H9 (cell line): ENCODE measurements around the gene DNER. TPM values are rescaled to one million over a fixed set of nuclear protein-coding genes. Genes with fewer than 3 reads are reported as not detected.

Experiments
- DNase-seq: peaks from one replicate; pipeline ENCODE4 v3.0.0-alpha.2; 2017
- H2AFZ ChIP-seq: one replicate; pipeline ENCODE4 v1.6.1; 2013; ENCODE audit warnings: mild to moderate bottlenecking, low read length, control low read depth, moderate library complexity
- H2AK5ac ChIP-seq: 2 replicates; pipeline ENCODE4 v1.6.1; 2013; ENCODE audit warnings: low read length, control low read depth, mixed read lengths; ENCODE audit not compliant: insufficient read length
- H2BK120ac ChIP-seq: one replicate; pipeline ENCODE4 v1.6.1; 2013; ENCODE audit warnings: low read depth, mild to moderate bottlenecking, low read length, control low read depth, inconsistent platforms; ENCODE audit not compliant: poor library complexity, severe bottlenecking
- H2BK12ac ChIP-seq: 2 replicates; pipeline ENCODE4 v1.6.1; 2013; ENCODE audit warnings: low read length, control low read depth, mixed read lengths, low read depth; ENCODE audit not compliant: insufficient read length
- H2BK15ac ChIP-seq: 2 replicates; pipeline ENCODE4 v1.6.1; 2013; ENCODE audit warnings: low read depth, low read length, control low read depth
- H2BK20ac ChIP-seq: one replicate; pipeline ENCODE4 v1.6.1; 2013; ENCODE audit warnings: low read depth, mild to moderate bottlenecking, low read length, control low read depth, inconsistent platforms; ENCODE audit not compliant: poor library complexity, severe bottlenecking
- H2BK5ac ChIP-seq: 2 replicates; pipeline ENCODE4 v1.6.1; 2013; ENCODE audit warnings: low read length, control low read depth, mixed read lengths; ENCODE audit not compliant: insufficient read length
- H3K14ac ChIP-seq: 2 replicates; pipeline ENCODE4 v1.6.1; 2013; ENCODE audit warnings: low read length, control low read depth; ENCODE audit not compliant: insufficient read depth
- H3K18ac ChIP-seq: 2 replicates; pipeline ENCODE4 v1.6.1; 2013; ENCODE audit warnings: low read depth, mild to moderate bottlenecking, mixed read lengths, low read length, control low read depth; ENCODE audit not compliant: insufficient read length
- H3K23ac ChIP-seq: 2 replicates; pipeline ENCODE4 v1.6.1; 2013; ENCODE audit warnings: low read length, control low read depth, mixed read lengths, low read depth; ENCODE audit not compliant: insufficient read length
- H3K23me2 ChIP-seq: 2 replicates; pipeline ENCODE4 v1.6.1; 2013; ENCODE audit warnings: low read depth, mild to moderate bottlenecking, mixed read lengths, low read length, control low read depth; ENCODE audit not compliant: insufficient read length, poor library complexity, severe bottlenecking
- H3K27ac ChIP-seq: 2 replicates; pipeline ENCODE4 v1.5.1; 2013; ENCODE audit warnings: low read length, control low read depth, mixed read lengths, low read depth; ENCODE audit not compliant: insufficient read length
- H3K27me3 ChIP-seq: 2 replicates; pipeline ENCODE4 v1.6.1; 2013; ENCODE audit warnings: low read length, control low read depth, inconsistent platforms; ENCODE audit not compliant: insufficient read depth
- H3K4ac ChIP-seq: 2 replicates; pipeline ENCODE4 v1.6.1; 2013; ENCODE audit warnings: low read depth, mild to moderate bottlenecking, control low read depth, inconsistent platforms, low read length, moderate library complexity
- H3K4me1 ChIP-seq: 2 replicates; pipeline ENCODE4 v1.6.1; 2013; ENCODE audit warnings: low read length, control low read depth, inconsistent platforms; ENCODE audit not compliant: insufficient read depth
- H3K4me2 ChIP-seq: 2 replicates; pipeline ENCODE4 v1.6.1; 2013; ENCODE audit warnings: low read length, control low read depth, mixed read lengths; ENCODE audit not compliant: insufficient read length, insufficient read depth
- H3K56ac ChIP-seq: 2 replicates; pipeline ENCODE4 v1.6.1; 2013; ENCODE audit warnings: low read depth, mild to moderate bottlenecking, mixed read lengths, low read length, control low read depth; ENCODE audit not compliant: insufficient read length
- H3K79me1 ChIP-seq: 2 replicates; pipeline ENCODE4 v1.6.1; 2013; ENCODE audit warnings: low read depth, mild to moderate bottlenecking, moderate library complexity, low read length, control low read depth, inconsistent platforms; ENCODE audit not compliant: insufficient read depth, poor library complexity, severe bottlenecking
- H3K79me2 ChIP-seq: 2 replicates; pipeline ENCODE4 v1.6.1; 2013; ENCODE audit warnings: low read length, control low read depth, inconsistent platforms; ENCODE audit not compliant: insufficient read depth
- H3K9ac ChIP-seq: 2 replicates; pipeline ENCODE4 v1.6.1; 2013; ENCODE audit warnings: low read length, control low read depth, mixed read lengths; ENCODE audit not compliant: insufficient read length; ENCODE audit errors: extremely low read depth
- H3K9me3 ChIP-seq: one replicate; pipeline ENCODE4 v1.6.1; 2013; ENCODE audit warnings: low read depth, low read length, inconsistent platforms; ENCODE audit not compliant: control insufficient read depth
- H3T11ph ChIP-seq: one replicate; pipeline ENCODE4 v1.6.1; 2013; ENCODE audit warnings: mild to moderate bottlenecking, low read length, control low read depth, inconsistent platforms
- H4K20me1 ChIP-seq: one replicate; pipeline ENCODE4 v1.6.1; 2013; ENCODE audit not compliant: control insufficient read depth, insufficient read length, insufficient read depth
- H4K5ac ChIP-seq: 2 replicates; pipeline ENCODE4 v1.6.1; 2013; ENCODE audit warnings: low read depth, mild to moderate bottlenecking, mixed read lengths, low read length, control low read depth; ENCODE audit not compliant: insufficient read length
- H4K8ac ChIP-seq: replicated peaks from 2 replicates; pipeline ENCODE4 v1.6.1; 2013; ENCODE audit warnings: low read length, control low read depth, mixed read lengths, low read depth; ENCODE audit not compliant: insufficient read length
- H4K91ac ChIP-seq: 2 replicates; pipeline ENCODE4 v1.6.1; 2013; ENCODE audit warnings: low read depth, mild to moderate bottlenecking, moderate library complexity, mixed read lengths, low read length, control low read depth; ENCODE audit not compliant: insufficient read length
- H3K27ac Mint-ChIP-seq, 3 experiments: 2 replicates in 2 of 3; 3 replicates in 1 of 3; pipeline ENCODE4 v1.8.0; 2020 to 2021; ENCODE audit warnings: mixed read lengths in 3 of 3, mild to moderate bottlenecking in 1 of 3, moderate library complexity in 1 of 3
- H3K27me3 Mint-ChIP-seq: 2 replicates; pipeline ENCODE4 v1.8.0; 2021; ENCODE audit warnings: low read depth, mild to moderate bottlenecking, moderate library complexity, mixed read lengths
- H3K36me3 Mint-ChIP-seq, 3 experiments: 2 replicates in 2 of 3; 3 replicates in 1 of 3; pipeline ENCODE4 v1.8.0; 2020 to 2021; ENCODE audit warnings: low read depth in 3 of 3, mixed read lengths in 3 of 3; ENCODE audit not compliant: insufficient read depth in 1 of 3
- H3K4me1 Mint-ChIP-seq, 2 experiments: 2 replicates each; pipeline ENCODE4 v1.8.0; 2020; ENCODE audit warnings: mixed read lengths in 2 of 2
- H3K4me3 Mint-ChIP-seq, 2 experiments: 2 replicates in 1 of 2; 3 replicates in 1 of 2; pipeline ENCODE4 v1.8.0; 2020 to 2021; ENCODE audit warnings: mild to moderate bottlenecking in 2 of 2, mixed read lengths in 2 of 2, moderate library complexity in 1 of 2
- H3K9me3 Mint-ChIP-seq, 2 experiments: 2 replicates in 1 of 2; 3 replicates in 1 of 2; pipeline ENCODE4 v1.8.0; 2020; ENCODE audit warnings: mild to moderate bottlenecking in 2 of 2, mixed read lengths in 2 of 2, moderate library complexity in 1 of 2
- CTCF ChIP-seq: fragments of 200-600 bp; sonication (generic); conservative IDR thresholded peaks from 3 replicates; pipeline ENCODE4 v1.8.0; 2021; ENCODE audit warnings: antibody characterized with exemption, mild to moderate bottlenecking
- WGBS: extraction: QIAGEN DNeasy Blood & Tissue Kit; methylation state at CpG from one replicate; pipeline ENCODE4 v1.1.7; 2013; ENCODE audit warnings: missing lambda C conversion rate, low lambda C conversion rate, mixed read lengths; ENCODE audit not compliant: insufficient read length; ENCODE audit errors: extremely low coverage; 5-methylcytosine and 5-hydroxymethylcytosine counted together
- total RNA-seq: library from RNA; stranded (reverse); gene quantifications from 2 replicates; pipeline ENCODE4 v1.2.1, GENCODE V29; 2021

DNER gene
- total RNA-seq, 1 experiment from 2014 or later: 1.0 TPM

- Histone ChIP-seq H3K23ac (no peak overlapping the region), H3K23me2 (no peaks in the 10 kb centered on the region), H2BK120ac (no peak overlapping the region), H3K9ac (no peak overlapping the region), H2BK20ac (no peak overlapping the region), H2AFZ (no peak overlapping the region), H2BK15ac (no peak overlapping the region), H3K4ac (no peak overlapping the region), H3T11ph (no peak overlapping the region), H3K18ac (no peak overlapping the region), H3K14ac (no peak overlapping the region), H3K79me1 (no peaks in the 10 kb centered on the region), H3K27ac (no peak overlapping the region), H2AK5ac (no peak overlapping the region), H3K9me3 (no peaks in the 10 kb centered on the region), H3K4me1 (no peaks in the 10 kb centered on the region), H3K79me2 (no peaks in the 10 kb centered on the region), H2BK12ac (no peak overlapping the region), H4K20me1 (no peaks in the 10 kb centered on the region), H3K4me2 (no peak overlapping the region), H4K5ac (no peak overlapping the region), H3K56ac (no peak overlapping the region), H4K91ac (no peak overlapping the region), H4K8ac (no peak overlapping the region), H2BK5ac (no peak overlapping the region), H3K27me3 (no peaks in the 10 kb centered on the region)
- no peak overlapping the region for H3K27ac Mint-ChIP-seq
- H3K27me3 Mint-ChIP-seq: no peaks in the 10 kb centered on the region
- no peaks in the 10 kb centered on the region; a peak in 1 of 7 replicates for H3K36me3 Mint-ChIP-seq
- no peak for TF ChIP-seq CTCF
- peaks cover 0 to 1% of the 10 kb centered on the region in 2 experiments; a peak in 2 of 5 replicates for H3K9me3 Mint-ChIP-seq
- DNase-seq: no peak
- no peaks in the 10 kb centered on the region for H3K4me1 Mint-ChIP-seq
- H3K4me3 Mint-ChIP-seq: no peak overlapping the region
- WGBS: no CpG with 5 or more reads among the region's 3 CpGs
Measured at GRCh38 chr2:229313591-229313990, 400.8 kb downstream of the DNER start.

Other genes with a start within 250 kb of the DNER start
- 166 and 172 TPM in 2 replicates for gene TRIP12, start 207.5 kb upstream of the DNER start, total RNA-seq
- gene FBXO36, start 207.9 kb upstream of the DNER start, total RNA-seq: 3.0 and 3.4 TPM in 2 replicates